SK-N-SH (cell line): Measurements from ENCODE around the gene KRT3. TPM values are rescaled to one million over a fixed set of nuclear protein-coding genes. Genes with fewer than 3 reads are reported as not detected.

ENCODE experiments used
- CTCF ChIA-PET: fragments of 300-600, 350-600 bp; formaldehyde crosslinking; extraction: SDS; loops from one replicate; lab custom pipeline; 2021; lab: Yijun Ruan, JAX
- POLR2A ChIA-PET: fragments of 350-600 bp; sonication (Branson Sonifier 250); formaldehyde crosslinking; extraction: SDS; loops from one replicate; lab custom pipeline; 2020; ENCODE audit warnings: antibody characterized with exemption, inconsistent platforms; lab: Yijun Ruan, JAX
- DNase-seq: peaks from one replicate; pipeline ENCODE4 v3.0.0; 2012
- H2AFZ ChIP-seq: fragments of 200-600 bp; sonication (generic); 2 replicates; pipeline ENCODE4 v1.8.1; 2016; ENCODE audit warnings: antibody characterized with exemption, mild to moderate bottlenecking, low read depth
- H3F3A ChIP-seq: fragments of 200-600 bp; sonication (generic); replicated peaks from 2 replicates; pipeline ENCODE3; 2016; ENCODE audit warnings: antibody characterized with exemption, mild to moderate bottlenecking; ENCODE audit not compliant: insufficient read depth
- H3K27ac ChIP-seq, 2 experiments: fragments of 200-500 bp in 1 of 2; fragments of 200-600 bp in 1 of 2; sonication (Bioruptor generic) in 1 of 2; sonication (generic), shearing (Covaris generic) in 1 of 2; 2 replicates each; pipeline versions ENCODE4 v1.5.1 to v1.6.1; 2014 to 2016; ENCODE audit warnings: low read depth in 2 of 2, inconsistent platforms in 1 of 2, low read length in 1 of 2, mild to moderate bottlenecking in 1 of 2, mixed read lengths in 1 of 2
- H3K27me3 ChIP-seq: fragments of 200-600 bp; sonication (generic), shearing (Covaris generic); 2 replicates; pipeline ENCODE4 v1.6.1; 2016; ENCODE audit warnings: mixed run types; ENCODE audit not compliant: insufficient read depth
- H3K36me3 ChIP-seq, 2 experiments: fragments of 200-500 bp in 1 of 2; fragments of 200-600 bp in 1 of 2; sonication (Bioruptor generic) in 1 of 2; sonication (generic) in 1 of 2; replicated peaks in 1 of 2; 2 replicates each; pipeline versions ENCODE3 to v1.5.1; 2014 to 2016; ENCODE audit warnings: low read length in 1 of 2, mild to moderate bottlenecking in 1 of 2; ENCODE audit not compliant: insufficient read depth in 2 of 2, control insufficient read depth in 1 of 2
- H3K4me1 ChIP-seq, 2 experiments: fragments of 200-500 bp in 1 of 2; fragments of 200-600 bp in 1 of 2; sonication (Bioruptor generic) in 1 of 2; sonication (generic), shearing (Covaris generic) in 1 of 2; 2 replicates each; pipeline versions ENCODE4 v1.5.1 to v1.6.1; 2014 to 2016; ENCODE audit warnings: low read depth in 1 of 2, low read length in 1 of 2, mixed run types in 1 of 2; ENCODE audit not compliant: insufficient read depth in 2 of 2, control insufficient read depth in 1 of 2
- H3K4me2 ChIP-seq: fragments of 200-600 bp; sonication (generic), shearing (Covaris generic); 2 replicates; pipeline ENCODE4 v1.6.1; 2017; ENCODE audit warnings: mixed run types
- H3K4me3 ChIP-seq, 2 experiments: fragments of 200-500 bp in 1 of 2; fragments of 200-600 bp in 1 of 2; sonication (Bioruptor generic) in 1 of 2; sonication (generic), shearing (Covaris generic) in 1 of 2; 2 replicates each; pipeline versions ENCODE4 v1.5.1 to v1.8.1; 2014 to 2016; ENCODE audit warnings: low read depth in 2 of 2, inconsistent platforms in 1 of 2, low read length in 1 of 2, mild to moderate bottlenecking in 1 of 2, mixed read lengths in 1 of 2, moderate library complexity in 1 of 2
- H3K79me2 ChIP-seq: fragments of 200-600 bp; sonication (generic); 2 replicates; pipeline ENCODE4 v1.8.1; 2017; ENCODE audit warnings: mild to moderate bottlenecking; ENCODE audit not compliant: insufficient read depth
- H3K9ac ChIP-seq: fragments of 200-600 bp; sonication (generic); 2 replicates; pipeline ENCODE4 v1.6.1; 2017; ENCODE audit warnings: mixed run types
- H3K9me2 ChIP-seq: fragments of 200-600 bp; sonication (generic); 2 replicates; pipeline ENCODE4 v1.6.1; 2017; ENCODE audit warnings: mixed run types
- H3K9me3 ChIP-seq: fragments of 200-600 bp; sonication (generic); 2 replicates; pipeline ENCODE4 v1.6.1; 2017; ENCODE audit warnings: mixed run types, mild to moderate bottlenecking, moderate library complexity
- H4K20me1 ChIP-seq: fragments of 200-600 bp; sonication (generic); 2 replicates; pipeline ENCODE4 v1.6.1; 2017; ENCODE audit warnings: mild to moderate bottlenecking, mixed run types; ENCODE audit not compliant: insufficient read depth
- ELF1 ChIP-seq: IDR thresholded peaks from 2 replicates; pipeline ENCODE4 v1.4.0; 2012
- FOSL2 ChIP-seq: IDR thresholded peaks from 2 replicates; pipeline ENCODE4 v1.4.0; 2012; ENCODE audit warnings: low read depth, mild to moderate bottlenecking, moderate library complexity, borderline replicate concordance
- FOXJ3 ChIP-seq: sonication (generic); formaldehyde crosslinking; IDR thresholded peaks from 2 replicates; pipeline ENCODE4 v1.5.1; 2020; ENCODE audit warnings: mild to moderate bottlenecking, missing genetic modification reagents
- GABPA ChIP-seq: IDR thresholded peaks from 2 replicates; pipeline ENCODE4 v1.4.0; 2012; ENCODE audit warnings: low read depth, mild to moderate bottlenecking
- MAX ChIP-seq: IDR thresholded peaks from 2 replicates; pipeline ENCODE4 v1.4.0; 2012; ENCODE audit warnings: low read depth
- MEF2A ChIP-seq: IDR thresholded peaks from 2 replicates; pipeline ENCODE4 v1.4.0; 2012; ENCODE audit warnings: low read depth, borderline replicate concordance
- NFIC ChIP-seq: IDR thresholded peaks from 2 replicates; pipeline ENCODE4 v1.4.0; 2012; ENCODE audit warnings: borderline replicate concordance
- NRF1 ChIP-seq: IDR thresholded peaks from 2 replicates; pipeline ENCODE4 v1.6.1; 2012; ENCODE audit warnings: low read depth, mild to moderate bottlenecking, low read length
- PBX3 ChIP-seq: IDR thresholded peaks from 2 replicates; pipeline ENCODE4; 2012
- POLR2AphosphoS5 ChIP-seq: IDR thresholded peaks from 2 replicates; pipeline ENCODE4 v1.6.1; 2012; ENCODE audit warnings: low read depth, low read length
- RFX5 ChIP-seq: IDR thresholded peaks from 2 replicates; pipeline ENCODE4 v1.6.1; 2012; ENCODE audit warnings: mild to moderate bottlenecking, improper control_type of control experiment, low read length
- SMC3 ChIP-seq: IDR thresholded peaks from 2 replicates; pipeline ENCODE4 v1.6.1; 2012; ENCODE audit warnings: low read depth, low read length, improper control_type of control experiment
- TAF1 ChIP-seq: IDR thresholded peaks from 2 replicates; pipeline ENCODE4 v1.6.1; 2012; ENCODE audit warnings: low read depth, mild to moderate bottlenecking, low read length, moderate library complexity, borderline replicate concordance
- ZBTB33 ChIP-seq: IDR thresholded peaks from 2 replicates; pipeline ENCODE4 v1.4.0; 2012; ENCODE audit warnings: low read depth, borderline replicate concordance
- WGBS: methylation state at CpG from one replicate; pipeline ENCODE4 v1.1.6; 2017; ENCODE audit warnings: low lambda C conversion rate; 5-methylcytosine and 5-hydroxymethylcytosine counted together
- polyA plus RNA-seq, 3 experiments: library from polyadenylated mRNA; depleted of rRNA; stranded (reverse); fragments of >200 nt; gene quantifications; 2 replicates each; pipeline ENCODE4 v1.2.3, GENCODE V29; 2012

Gene KRT3
- polyA plus RNA-seq, 1 of the 3 experiments (the other 2 are of a cell fraction) = not detected

- Histone ChIP-seq H3K9me2 (no peaks in the 10 kb centered on the region), H3K36me3 (no peaks in the 10 kb centered on the region), H3K9me3 (no peaks in the 10 kb centered on the region), H3K4me1 (no peaks in the 10 kb centered on the region), H3F3A (peaks cover 3% of the 10 kb centered on the region), H3K27me3 (peaks cover 8% of the 10 kb centered on the region; the same call in 1 of the 2 replicates), H3K27ac (no peak overlapping the region), H2AFZ (no peak overlapping the region), H3K4me3 (no peak overlapping the region), H3K79me2 (no peaks in the 10 kb centered on the region), H4K20me1 (no peaks in the 10 kb centered on the region), H3K4me2 (no peak overlapping the region), H3K9ac (no peak overlapping the region)
- WGBS = 7% methylated on average over 7 of the region's 7 CpGs
- POLR2A ChIA-PET = no interaction called here
- TF ChIP-seq FOSL2 (no peak), NFIC (no peak), MEF2A (no peak)
- no peak for DNase-seq
- CTCF ChIA-PET = interaction anchor here (1.4 kb wide), 1 partner anchor 81 kb away, joined by 5 read pairs; no protein-coding TSS in a partner anchor
These were observed 3.0 kb upstream of the KRT3 start for GRCh38 chr12:52798671-52799504.

GRCh38 chr12:52798003-52798670, 2.2 kb upstream of the KRT3 start:
- Histone ChIP-seq H3K79me2 (no peaks in the 10 kb centered on the region), H3K36me3 (no peaks in the 10 kb centered on the region), H4K20me1 (no peaks in the 10 kb centered on the region), H3K4me1 (no peaks in the 10 kb centered on the region), H3K27ac (no peak overlapping the region), H3K9me3 (no peaks in the 10 kb centered on the region), H2AFZ (no peak overlapping the region), H3K4me2 (no peak overlapping the region), H3K27me3 (peaks cover 4% of the 10 kb centered on the region; the same call in 1 of the 2 replicates), H3K4me3 (no peak overlapping the region), H3F3A (peaks cover 3% of the 10 kb centered on the region), H3K9ac (no peak overlapping the region), H3K9me2 (no peaks in the 10 kb centered on the region)
- WGBS = 46% methylated on average over 4 of the region's 4 CpGs
- ChIA-PET CTCF (no interaction called here), POLR2A (no interaction called here)
- TF ChIP-seq ZBTB33 (no peak), FOXJ3 (no peak), GABPA (no peak), PBX3 (no peak), SMC3 (no peak), MAX (no peak), NRF1 (no peak), RFX5 (no peak), TAF1 (no peak), ELF1 (no peak), POLR2AphosphoS5 (no peak), MEF2A (no peak)
- no peak for DNase-seq
